Superior temporal gyrus (tissue), 1 donor: ENCODE results near the gene TSPY1.
"Not testable (repeated sequence)": the region's sequence is repeated elsewhere in the genome, so short reads cannot be mapped to it uniquely, and the experiment has no call there.

Experiments
- DNase-seq: peaks from one replicate; pipeline ENCODE4 v3.0.0-alpha.2; 2016; ENCODE audit errors: extremely low spot score

The TSPY1 gene, protein sequence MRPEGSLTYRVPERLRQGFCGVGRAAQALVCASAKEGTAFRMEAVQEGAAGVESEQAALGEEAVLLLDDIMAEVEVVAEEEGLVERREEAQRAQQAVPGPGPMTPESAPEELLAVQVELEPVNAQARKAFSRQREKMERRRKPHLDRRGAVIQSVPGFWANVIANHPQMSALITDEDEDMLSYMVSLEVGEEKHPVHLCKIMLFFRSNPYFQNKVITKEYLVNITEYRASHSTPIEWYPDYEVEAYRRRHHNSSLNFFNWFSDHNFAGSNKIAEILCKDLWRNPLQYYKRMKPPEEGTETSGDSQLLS

DNA sequence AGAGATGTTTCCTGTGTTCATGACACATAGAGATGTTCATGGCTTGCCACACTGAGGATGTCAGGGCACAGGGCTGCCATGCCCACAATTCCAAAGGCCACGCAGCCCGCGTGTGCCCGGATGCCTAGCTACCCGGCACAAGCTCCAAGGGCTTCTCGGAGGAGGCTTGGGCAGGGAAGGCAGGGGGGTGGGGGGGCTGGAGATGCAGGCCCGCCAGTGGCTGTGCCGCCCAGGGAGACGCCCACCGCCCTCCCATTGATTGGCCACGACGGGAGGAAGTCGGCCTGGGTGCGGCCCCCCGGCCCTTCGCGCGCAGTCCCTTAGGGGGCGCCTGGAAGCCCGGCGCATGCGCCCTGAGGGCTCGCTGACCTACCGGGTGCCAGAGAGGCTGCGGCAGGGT, at the start of gene TSPY1:
Gene TSPY1, plus strand, starts transcription at position 301 of the 400 bp plus-strand sequence. Its CDS starts 46 bp downstream, at position 347.
- DNase-seq: not testable (repeated sequence)

DNA sequence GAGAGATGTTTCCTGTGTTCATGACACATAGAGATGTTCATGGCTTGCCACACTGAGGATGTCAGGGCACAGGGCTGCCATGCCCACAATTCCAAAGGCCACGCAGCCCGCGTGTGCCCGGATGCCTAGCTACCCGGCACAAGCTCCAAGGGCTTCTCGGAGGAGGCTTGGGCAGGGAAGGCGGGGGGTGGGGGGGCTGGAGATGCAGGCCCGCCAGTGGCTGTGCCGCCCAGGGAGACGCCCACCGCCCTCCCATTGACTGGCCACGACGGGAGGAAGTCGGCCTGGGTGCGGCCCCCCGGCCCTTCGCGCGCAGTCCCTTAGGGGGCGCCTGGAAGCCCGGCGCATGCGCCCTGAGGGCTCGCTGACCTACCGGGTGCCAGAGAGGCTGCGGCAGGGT, 20.2 kb downstream of the TSPY1 start, which contains the start of gene TSPY9:
Gene TSPY9, plus strand, starts transcription at position 301 of the 400 bp plus-strand sequence. Its CDS starts 46 bp downstream, at position 347.
- not testable (repeated sequence) for DNase-seq

DNA sequence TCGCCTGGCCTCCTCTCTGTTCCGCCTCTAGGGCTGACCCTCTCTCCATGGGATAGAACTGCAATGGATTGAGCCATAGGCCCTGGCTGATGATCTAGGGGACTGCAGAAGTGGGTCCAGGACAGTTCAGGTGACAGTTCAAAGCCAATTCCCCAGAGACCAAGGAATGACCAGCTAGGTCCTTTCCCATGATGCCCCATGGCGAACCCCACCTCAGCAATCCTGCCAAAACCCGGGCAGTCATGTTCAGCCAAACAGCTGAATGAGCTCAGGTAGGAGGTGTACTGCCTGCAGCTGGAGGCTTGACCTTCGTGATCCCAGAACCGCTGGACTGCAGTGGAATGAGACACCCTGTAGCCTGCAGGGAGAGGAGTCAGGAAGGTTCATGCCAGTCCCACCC, 37.6 kb downstream of the TSPY1 start:
- DNase-seq: not testable (repeated sequence)

DNA sequence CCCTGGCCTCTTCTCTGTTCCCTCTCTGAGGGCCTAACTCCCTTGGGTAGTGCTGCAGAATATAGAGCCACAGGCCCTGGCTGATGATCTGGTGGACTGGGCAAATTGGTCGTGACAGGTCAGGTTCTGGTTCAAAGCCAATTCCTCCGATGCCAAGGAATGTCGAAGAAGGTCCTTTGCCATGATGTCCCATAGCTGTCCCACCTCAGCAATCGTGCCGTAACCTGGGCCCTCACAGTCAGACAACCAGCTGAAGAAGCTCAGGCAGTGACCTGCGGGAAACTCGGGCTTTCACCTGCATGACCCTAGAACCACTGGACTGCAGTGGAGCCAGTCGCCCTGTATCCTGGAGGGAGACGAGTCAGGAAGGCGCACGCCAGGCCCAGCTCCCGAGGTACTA, 49.5 kb downstream of the TSPY1 start:
- not testable (repeated sequence) for DNase-seq
